Neutrophil (primary cell): ENCODE results near the gene KCNQ2.

Source experiments
- H3K27ac ChIP-seq: fragments of 200-600 bp; sonication (generic); 2 replicates; pipeline ENCODE4 v1.5.1; 2016; ENCODE audit warnings: mild to moderate bottlenecking, moderate library complexity
- H3K27me3 ChIP-seq: fragments of 200-600 bp; sonication (generic); 2 replicates; pipeline ENCODE4 v1.6.0; 2016; ENCODE audit warnings: mild to moderate bottlenecking
- H3K36me3 ChIP-seq: fragments of 200-600 bp; sonication (generic); 2 replicates; pipeline ENCODE4 v1.5.1; 2017
- H3K4me1 ChIP-seq, 2 experiments: fragments of 200-600 bp in 1 of 2; sonication (generic) in 1 of 2; 1 replicate in 1 of 2; 2 replicates in 1 of 2; pipeline versions ENCODE4 v1.5.1 to v1.6.1; 2013 to 2016; ENCODE audit warnings: low read depth in 1 of 2, low read length in 1 of 2, mild to moderate bottlenecking in 1 of 2, moderate library complexity in 1 of 2; ENCODE audit not compliant: control insufficient read depth in 1 of 2, insufficient read depth in 1 of 2
- H3K4me3 ChIP-seq, 2 experiments: fragments of 200-600 bp in 1 of 2; sonication (generic) in 1 of 2; 1 replicate in 1 of 2; 2 replicates in 1 of 2; pipeline ENCODE4 v1.5.1; 2013 to 2016; ENCODE audit warnings: low read depth in 1 of 2, low read length in 1 of 2, mild to moderate bottlenecking in 1 of 2, moderate library complexity in 1 of 2
- H3K9me3 ChIP-seq: fragments of 200-600 bp; sonication (generic); 2 replicates; pipeline ENCODE4 v1.5.1; 2016
- CTCF ChIP-seq: fragments of 200-600 bp; sonication (generic); IDR thresholded peaks from 2 replicates; pipeline ENCODE4 v1.5.1; 2016; ENCODE audit warnings: antibody characterized with exemption

Gene KCNQ2

GRCh38 chr20:63385819-63386218 lies 86.6 kb downstream of the KCNQ2 start:
- H3K36me3 ChIP-seq: no peaks in the 10 kb centered on the region
- no peaks in the 10 kb centered on the region for H3K9me3 ChIP-seq
- no peak for TF ChIP-seq CTCF

GRCh38 chr20:63384336-63384735 lies 88.1 kb downstream of the KCNQ2 start:
- Histone ChIP-seq H3K36me3 (no peaks in the 10 kb centered on the region), H3K27me3 (peaks cover 18% of the 10 kb centered on the region), H3K27ac (no peak overlapping the region), H3K4me1 (no peaks in the 10 kb centered on the region), H3K9me3 (no peaks in the 10 kb centered on the region), H3K4me3 (no peak overlapping the region)
- no peak for TF ChIP-seq CTCF

More at GRCh38 chr20:63385819-63386218, 86.6 kb downstream of the KCNQ2 start:
- H3K4me1 ChIP-seq: no peaks in the 10 kb centered on the region
- no peak overlapping the region for H3K4me3 ChIP-seq
- H3K27ac ChIP-seq: no peak overlapping the region
- H3K27me3 ChIP-seq: peaks cover 15% of the 10 kb centered on the region

- Histone ChIP-seq H3K27ac (no peak overlapping the region), H3K36me3 (no peaks in the 10 kb centered on the region), H3K9me3 (no peaks in the 10 kb centered on the region), H3K4me1 (no peaks in the 10 kb centered on the region), H3K27me3 (peaks cover 25% of the 10 kb centered on the region), H3K4me3 (no peak overlapping the region)
- TF ChIP-seq CTCF: no peak
Measured at GRCh38 chr20:63383556-63383955, 88.9 kb downstream of the KCNQ2 start.

DNA sequence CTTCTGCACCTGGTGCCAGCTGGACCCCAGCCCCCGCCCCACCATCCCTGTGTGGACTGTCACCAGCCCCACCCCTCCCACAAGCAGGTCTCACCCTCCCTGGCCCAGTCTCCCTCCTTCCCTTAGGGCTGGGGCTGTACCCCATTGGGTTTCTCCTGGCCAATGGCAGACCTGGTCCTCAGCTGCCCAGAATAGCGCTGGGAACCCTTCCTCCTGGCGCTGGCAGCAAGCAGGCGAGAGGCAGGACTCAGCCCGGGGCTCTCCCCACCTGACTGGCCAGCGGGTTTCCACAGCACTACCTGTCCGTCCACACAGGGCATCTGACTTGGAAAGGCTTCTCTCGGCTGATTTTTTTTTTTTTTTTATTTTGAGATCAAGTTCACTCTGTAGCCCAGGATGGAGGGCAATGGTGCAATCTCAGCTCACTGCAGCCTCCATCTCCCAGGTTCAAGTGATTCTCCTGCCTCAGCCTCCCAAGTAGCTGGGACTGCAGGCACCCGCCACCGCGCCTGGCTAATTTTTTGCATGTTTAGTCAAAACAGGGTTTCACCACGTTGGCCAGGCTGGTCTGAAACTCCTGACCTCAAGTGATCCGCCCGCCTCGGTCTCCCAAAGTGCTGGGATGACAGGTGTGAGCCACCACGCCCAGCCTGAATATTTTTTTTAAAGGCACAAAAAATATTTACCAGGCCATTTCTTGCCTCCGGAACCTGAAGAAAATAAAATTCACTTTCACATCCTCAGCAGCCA lies 89.7 kb downstream of the KCNQ2 start:
- no peaks in the 10 kb centered on the region for H3K9me3 ChIP-seq
- H3K36me3 ChIP-seq: no peaks in the 10 kb centered on the region
- no peak overlapping the region for H3K27ac ChIP-seq
- TF ChIP-seq CTCF: no peak
- no peak overlapping the region for H3K4me3 ChIP-seq
- H3K27me3 ChIP-seq: peaks cover 34% of the 10 kb centered on the region
- no peaks in the 10 kb centered on the region for H3K4me1 ChIP-seq

- Histone ChIP-seq H3K4me3 (no peak overlapping the region), H3K36me3 (no peaks in the 10 kb centered on the region), H3K27me3 (peaks cover 42% of the 10 kb centered on the region), H3K27ac (no peak overlapping the region), H3K9me3 (no peaks in the 10 kb centered on the region), H3K4me1 (no peaks in the 10 kb centered on the region)
- no peak for TF ChIP-seq CTCF
Measured at GRCh38 chr20:63381781-63382431, 90.5 kb downstream of the KCNQ2 start.
